ENCODE data around the gene ZBP1.

GRCh38 chr20:57653546-57653900 is 33.3 kb upstream of the ZBP1 start:
- TF ChIP-seq CTCF (IDR thresholded peaks at IDR 0.05 in 2 of 3, conservative IDR thresholded peaks at IDR 0.05 in 1 of 3; ENCODE audit: borderline replicate concordance in 1 of 3, insufficient read depth in 1 of 3, low read depth in 2 of 3, low read length in 2 of 3) (no peak), CBX3 (IDR thresholded peaks at IDR 0.05; ENCODE audit: low read depth) (no peak), EZH2 (IDR thresholded peaks at IDR 0.05) (no peak), ELF1 (IDR thresholded peaks at IDR 0.05; ENCODE audit: borderline replicate concordance, low read depth) (no peak), POLR2A (IDR thresholded peaks at IDR 0.05; ENCODE audit: borderline replicate concordance, extremely low read depth, insufficient read depth, insufficient read length) (no peak), ATF3 (IDR thresholded peaks at IDR 0.05) (no peak), ZNF274 (IDR thresholded peaks at IDR 0.05; ENCODE audit: low read depth, low read length) (no peak), EZH2phosphoT487 (IDR thresholded peaks at IDR 0.05; ENCODE audit: borderline replicate concordance) (no peak), POLR2AphosphoS5 (IDR thresholded peaks at IDR 0.05; ENCODE audit: low read depth, low read length) (no peak)
- TF ChIP-seq, protein P1, sequence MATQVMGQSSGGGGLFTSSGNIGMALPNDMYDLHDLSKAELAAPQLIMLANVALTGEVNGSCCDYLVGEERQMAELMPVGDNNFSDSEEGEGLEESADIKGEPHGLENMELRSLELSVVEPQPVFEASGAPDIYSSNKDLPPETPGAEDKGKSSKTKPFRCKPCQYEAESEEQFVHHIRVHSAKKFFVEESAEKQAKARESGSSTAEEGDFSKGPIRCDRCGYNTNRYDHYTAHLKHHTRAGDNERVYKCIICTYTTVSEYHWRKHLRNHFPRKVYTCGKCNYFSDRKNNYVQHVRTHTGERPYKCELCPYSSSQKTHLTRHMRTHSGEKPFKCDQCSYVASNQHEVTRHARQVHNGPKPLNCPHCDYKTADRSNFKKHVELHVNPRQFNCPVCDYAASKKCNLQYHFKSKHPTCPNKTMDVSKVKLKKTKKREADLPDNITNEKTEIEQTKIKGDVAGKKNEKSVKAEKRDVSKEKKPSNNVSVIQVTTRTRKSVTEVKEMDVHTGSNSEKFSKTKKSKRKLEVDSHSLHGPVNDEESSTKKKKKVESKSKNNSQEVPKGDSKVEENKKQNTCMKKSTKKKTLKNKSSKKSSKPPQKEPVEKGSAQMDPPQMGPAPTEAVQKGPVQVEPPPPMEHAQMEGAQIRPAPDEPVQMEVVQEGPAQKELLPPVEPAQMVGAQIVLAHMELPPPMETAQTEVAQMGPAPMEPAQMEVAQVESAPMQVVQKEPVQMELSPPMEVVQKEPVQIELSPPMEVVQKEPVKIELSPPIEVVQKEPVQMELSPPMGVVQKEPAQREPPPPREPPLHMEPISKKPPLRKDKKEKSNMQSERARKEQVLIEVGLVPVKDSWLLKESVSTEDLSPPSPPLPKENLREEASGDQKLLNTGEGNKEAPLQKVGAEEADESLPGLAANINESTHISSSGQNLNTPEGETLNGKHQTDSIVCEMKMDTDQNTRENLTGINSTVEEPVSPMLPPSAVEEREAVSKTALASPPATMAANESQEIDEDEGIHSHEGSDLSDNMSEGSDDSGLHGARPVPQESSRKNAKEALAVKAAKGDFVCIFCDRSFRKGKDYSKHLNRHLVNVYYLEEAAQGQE (IDR thresholded peaks at IDR 0.05; ENCODE audit: low read depth) = no peak

Measured in HCT116 (cell line).